Right lobe of liver (tissue), 6 donors: ENCODE results near the gene METTL1. TPM values are rescaled to one million over a fixed set of nuclear protein-coding genes. Genes with fewer than 3 reads are reported as not detected.

Experiments
- ATAC-seq, 4 donors: fragments of 200-7000 bp; cut with Tn5 transposase; one replicate each; pipeline ENCODE4 v1.9.1; 2020; ENCODE audit warnings: mild to moderate bottlenecking in 4 of 4, moderate library complexity in 4 of 4
- DNase-seq, 3 donors: peaks; one replicate each; pipeline ENCODE4 v3.0.0-alpha.2; 2020
- H3K27ac ChIP-seq, 3 donors: fragments of 200-600 bp; one replicate each; pipeline ENCODE4 v1.8.0; 2022
- H3K27me3 ChIP-seq, 2 donors: fragments of 200-600 bp; one replicate each; pipeline ENCODE4 v1.8.0; 2022
- H3K36me3 ChIP-seq, 4 donors: fragments of 200-600 bp; sonication (generic) in 1 of 4; one replicate each; pipeline versions ENCODE4 v1.5.1 to v1.8.0; 2017 to 2022; ENCODE audit warnings: control low read depth in 1 of 4
- H3K4me1 ChIP-seq, 4 donors: fragments of 200-600 bp; sonication (generic) in 1 of 4; one replicate each; pipeline versions ENCODE4 v1.5.1 to v1.8.0; 2017 to 2022; ENCODE audit warnings: control low read depth in 1 of 4
- H3K4me3 ChIP-seq, 3 donors: fragments of 200-600 bp; one replicate each; pipeline ENCODE4 v1.8.0; 2022
- H3K9me3 ChIP-seq, 4 donors: fragments of 200-600 bp; sonication (generic) in 1 of 4; one replicate each; pipeline versions ENCODE4 v1.5.1 to v1.8.0; 2017 to 2022; ENCODE audit warnings: control low read depth in 1 of 4
- POLR2A ChIP-seq: fragments of 450-650 bp; IDR thresholded peaks from one replicate; pipeline ENCODE4 v1.6.1; 2017; ENCODE audit warnings: antibody characterized with exemption, mild to moderate bottlenecking
- WGBS: methylation state at CpG from one replicate; pipeline ENCODE4 v1.1.6; 2018; ENCODE audit warnings: low coverage, low lambda C conversion rate; ENCODE audit not compliant: insufficient coverage; ENCODE audit errors: missing lambda C conversion rate; 5-methylcytosine and 5-hydroxymethylcytosine counted together
- intact Hi-C, 2 donors: fragments of 100-400 bp; cut with DNase I; formaldehyde crosslinking; loops; one replicate each; pipeline versions ENCODE4 v1.11.2 to v1.14.1; 2022
- total RNA-seq, 6 experiments: library from RNA; depleted of rRNA in 2 of 6; stranded (reverse); fragments of >200 nt in 2 of 6; fragmentation: NEBNext Ultra II Directional in 3 of 6; extraction: Animal tissue kit (Norgen Biotek cat#: 25700) in 3 of 6; gene quantifications; one replicate each; pipeline versions ENCODE4 v1.1.0 to v1.2.4, GENCODE V29; 2016 to 2023
- TF ChIP-seq, protein P1 (sequence below), 4 donors: fragments of 200-600 bp in 3 of 4; fragments of 450-650 bp in 1 of 4; IDR thresholded peaks; one replicate each; pipeline versions ENCODE4 v1.5.1 to v1.8.0; 2016 to 2022; ENCODE audit warnings: antibody characterized with exemption in 4 of 4, mild to moderate bottlenecking in 2 of 4
- donor health status: DM: no; HTN: yes; CAD: no.
- donor health status: DM: no; HTN: no; CAD: no.
- donor health status: DM: no; HTN: no; CAD: no.
- donor health status: DM: no; HTN: yes; CAD: no.
- donor health status: DM: no; HTN: yes; CAD: no.

METTL1 gene
- total RNA-seq, 6 experiments from 2014 or later = 9.7 to 13.6 (median 10.3) TPM

DNA sequence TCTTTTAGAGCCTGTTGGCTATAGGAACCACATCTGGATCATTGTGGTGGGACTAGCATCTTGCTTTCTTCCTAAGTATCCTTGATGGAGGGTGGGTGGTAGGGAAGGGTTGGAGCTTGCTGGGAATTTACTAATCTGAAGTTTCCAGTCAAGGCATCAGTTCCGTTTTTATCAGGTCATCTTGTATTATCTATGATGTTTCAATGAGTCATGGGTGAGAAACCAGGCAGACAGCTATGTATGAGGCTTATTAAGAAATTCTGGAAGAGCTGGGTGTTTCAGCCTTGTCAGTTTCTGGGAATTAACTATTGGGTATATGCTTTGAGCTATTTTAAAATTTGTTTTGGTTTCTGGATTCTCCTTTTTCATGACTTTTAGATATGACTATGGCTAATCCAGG lies 22.0 kb upstream of the METTL1 start:
- peaks cover 0 to 58% (median 21%) of the 10 kb centered on the region in 4 donors for H3K36me3 ChIP-seq

DNA sequence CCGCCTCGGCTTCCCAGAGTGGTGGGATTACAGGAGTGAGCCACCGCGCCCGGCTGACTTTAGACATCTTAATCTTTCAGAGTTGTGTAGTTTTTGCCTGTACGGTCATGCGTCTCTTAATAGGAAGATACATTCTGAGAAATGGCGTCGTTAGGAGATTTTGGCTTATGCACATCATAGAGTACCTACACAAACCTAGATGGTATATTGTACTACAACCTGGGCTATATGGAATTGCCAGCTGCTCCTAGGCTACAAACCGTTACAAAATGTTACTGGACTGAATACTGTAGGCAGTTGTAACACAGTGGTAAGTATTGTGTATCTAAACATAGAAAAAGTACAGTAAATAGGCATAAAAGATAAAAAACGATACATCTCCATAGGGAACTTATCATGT lies 12.0 kb upstream of the METTL1 start:
- WGBS = 91% methylated on average over 11 of the region's 11 CpGs
- DNase-seq (no peak), ATAC-seq (no peak)
- peaks cover 0 to 17% (median 0%) of the 10 kb centered on the region in 4 donors for H3K4me1 ChIP-seq
- H3K36me3 ChIP-seq = peaks cover 0 to 27% (median 11%) of the 10 kb centered on the region in 4 donors
- no peaks in the 10 kb centered on the region for H3K9me3 ChIP-seq
- H3K27ac ChIP-seq = no peak overlapping the region
- intact Hi-C loops = no loop called here
- H3K27me3 ChIP-seq = no peaks in the 10 kb centered on the region
- TF ChIP-seq POLR2A = no peak
- TF ChIP-seq, protein P1, sequence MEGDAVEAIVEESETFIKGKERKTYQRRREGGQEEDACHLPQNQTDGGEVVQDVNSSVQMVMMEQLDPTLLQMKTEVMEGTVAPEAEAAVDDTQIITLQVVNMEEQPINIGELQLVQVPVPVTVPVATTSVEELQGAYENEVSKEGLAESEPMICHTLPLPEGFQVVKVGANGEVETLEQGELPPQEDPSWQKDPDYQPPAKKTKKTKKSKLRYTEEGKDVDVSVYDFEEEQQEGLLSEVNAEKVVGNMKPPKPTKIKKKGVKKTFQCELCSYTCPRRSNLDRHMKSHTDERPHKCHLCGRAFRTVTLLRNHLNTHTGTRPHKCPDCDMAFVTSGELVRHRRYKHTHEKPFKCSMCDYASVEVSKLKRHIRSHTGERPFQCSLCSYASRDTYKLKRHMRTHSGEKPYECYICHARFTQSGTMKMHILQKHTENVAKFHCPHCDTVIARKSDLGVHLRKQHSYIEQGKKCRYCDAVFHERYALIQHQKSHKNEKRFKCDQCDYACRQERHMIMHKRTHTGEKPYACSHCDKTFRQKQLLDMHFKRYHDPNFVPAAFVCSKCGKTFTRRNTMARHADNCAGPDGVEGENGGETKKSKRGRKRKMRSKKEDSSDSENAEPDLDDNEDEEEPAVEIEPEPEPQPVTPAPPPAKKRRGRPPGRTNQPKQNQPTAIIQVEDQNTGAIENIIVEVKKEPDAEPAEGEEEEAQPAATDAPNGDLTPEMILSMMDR (IDR thresholded peaks at IDR 0.05) = no peak
- H3K4me3 ChIP-seq = no peak overlapping the region

More for the DNA sequence above, 22.0 kb upstream of the METTL1 start:
- Histone ChIP-seq H3K27me3 (no peaks in the 10 kb centered on the region), H3K27ac (no peak overlapping the region), H3K4me1 (no peaks in the 10 kb centered on the region), H3K4me3 (no peak overlapping the region), H3K9me3 (no peaks in the 10 kb centered on the region)
- DNase-seq (no peak), ATAC-seq (peak in 1 of 4 donors; percentile 56)
- WGBS = 21% methylated on average over 1 of the region's 1 CpG
- TF ChIP-seq, protein P1 (IDR thresholded peaks at IDR 0.05) = no peak
- no peak for TF ChIP-seq POLR2A
- intact Hi-C loops = no loop called here

DNA sequence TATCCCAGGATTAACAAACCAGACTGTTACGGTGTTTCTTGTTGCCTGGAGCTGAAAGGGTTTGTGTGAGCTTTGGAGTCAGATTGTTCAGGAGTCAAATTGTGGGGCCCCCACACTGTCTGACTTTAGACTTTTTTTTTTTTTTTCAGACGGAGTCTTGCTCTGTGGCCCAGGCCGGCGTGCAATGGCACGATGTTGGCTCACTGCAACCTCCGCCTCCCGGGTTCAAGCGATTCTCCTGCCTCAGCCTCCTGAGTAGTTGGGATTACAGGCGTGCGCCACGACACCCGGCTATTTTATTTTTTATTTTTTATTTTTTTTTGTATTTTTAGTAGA lies 11.5 kb upstream of the METTL1 start:
- H3K9me3 ChIP-seq = no peaks in the 10 kb centered on the region
- ATAC-seq = no peak
- H3K4me1 ChIP-seq = peaks cover 0 to 17% (median 0%) of the 10 kb centered on the region in 4 donors
- no peak for DNase-seq
- no peak for TF ChIP-seq POLR2A
- TF ChIP-seq, protein P1 (IDR thresholded peaks at IDR 0.05) = no peak
- intact Hi-C loops = no loop called here
- no peak overlapping the region for H3K27ac ChIP-seq
- peak overlapping the region; percentile 94 to 97 (median 95) for H3K4me3 ChIP-seq
- H3K36me3 ChIP-seq = peaks cover 0 to 27% (median 10%) of the 10 kb centered on the region in 4 donors
- no peaks in the 10 kb centered on the region for H3K27me3 ChIP-seq
- WGBS = 70% methylated on average over 10 of the region's 12 CpGs

DNA sequence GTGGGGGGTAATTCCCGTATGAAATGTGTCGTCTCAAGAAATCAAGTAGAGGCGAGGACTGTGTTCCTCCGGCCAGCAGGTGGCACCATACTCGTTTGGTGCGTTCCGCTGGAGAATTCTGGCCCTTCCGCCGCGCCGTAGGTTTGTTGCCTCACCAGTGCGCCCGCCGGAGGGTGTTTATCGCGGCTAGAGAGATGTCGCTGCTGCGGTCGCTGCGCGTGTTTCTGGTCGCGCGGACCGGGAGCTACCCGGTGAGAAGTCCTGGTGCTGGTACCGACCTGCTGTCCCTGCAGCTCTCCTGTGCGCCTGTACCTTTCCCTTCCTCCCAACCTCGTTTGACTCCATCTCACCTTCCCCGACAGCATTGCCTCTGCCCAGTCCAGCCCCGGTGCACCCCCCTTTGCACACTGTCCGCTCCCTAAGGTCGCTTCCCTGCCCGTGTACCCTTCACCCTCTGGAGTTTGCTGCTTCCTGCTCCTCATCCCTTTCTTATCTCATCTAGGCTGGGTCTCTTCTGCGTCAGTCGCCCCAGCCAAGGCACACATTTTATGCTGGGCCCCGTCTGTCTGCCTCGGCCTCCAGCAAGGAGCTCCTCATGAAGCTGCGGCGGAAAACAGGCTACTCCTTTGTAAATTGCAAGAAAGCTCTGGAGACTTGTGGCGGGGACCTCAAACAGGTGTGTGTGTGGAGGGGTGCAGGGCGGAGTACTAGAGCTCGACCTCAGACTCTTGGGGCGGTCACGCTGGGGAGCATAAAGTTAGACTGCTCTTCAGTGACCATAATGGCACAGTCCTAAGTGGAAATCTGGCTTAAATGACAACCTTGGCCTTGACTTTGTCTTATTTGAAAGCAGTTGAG lies 10.9 kb upstream of the METTL1 start, which contains the start of gene TSFM:
TSFM (plus strand) TSS at position 180 of the 858 bp plus-strand sequence; CDS start at position 195, 15 bp downstream.
- ATAC-seq = peak; percentile 97 to 100 (median 99)

More for the DNA sequence above, 10.9 kb upstream of the METTL1 start, which contains the start of gene TSFM:
- intact Hi-C loops = no loop called here
- peak within 1 kb of the TSS; percentile 14 to 60 (median 41) for H3K27ac ChIP-seq
- peaks cover 0 to 27% (median 10%) of the 10 kb centered on the region in 4 donors for H3K36me3 ChIP-seq
- no peaks in the 10 kb centered on the region for H3K9me3 ChIP-seq
- H3K4me1 ChIP-seq = peaks cover 0 to 17% (median 0%) of the 10 kb centered on the region in 4 donors
- DNase-seq = peak; percentile 96
- peak; percentile 54 for TF ChIP-seq POLR2A
- TF ChIP-seq, protein P1 (IDR thresholded peaks at IDR 0.05) = peak; percentile 95 to 99 (median 96)
- H3K4me3 ChIP-seq = peak within 1 kb of the TSS; percentile 94 to 97 (median 95)
- 1% methylated on average over 24 of the region's 45 CpGs for WGBS
- H3K27me3 ChIP-seq = no peaks in the 10 kb centered on the region
